PC-9 (cell line): ENCODE results near the gene SCAMP3.

Experiments used
- EZH2 ChIP-seq: fragments of 200-600 bp; sonication (generic); IDR thresholded peaks from 2 replicates; pipeline ENCODE4 v1.8.0; 2017; ENCODE audit warnings: antibody characterized with exemption, low read depth
- TF ChIP-seq, protein P1 (sequence below): fragments of 200-600 bp; sonication (generic); conservative IDR thresholded peaks from 2 replicates; pipeline ENCODE4 v1.6.1; 2017; ENCODE audit warnings: mixed run types, antibody characterized with exemption, mild to moderate bottlenecking, moderate library complexity

DNA sequence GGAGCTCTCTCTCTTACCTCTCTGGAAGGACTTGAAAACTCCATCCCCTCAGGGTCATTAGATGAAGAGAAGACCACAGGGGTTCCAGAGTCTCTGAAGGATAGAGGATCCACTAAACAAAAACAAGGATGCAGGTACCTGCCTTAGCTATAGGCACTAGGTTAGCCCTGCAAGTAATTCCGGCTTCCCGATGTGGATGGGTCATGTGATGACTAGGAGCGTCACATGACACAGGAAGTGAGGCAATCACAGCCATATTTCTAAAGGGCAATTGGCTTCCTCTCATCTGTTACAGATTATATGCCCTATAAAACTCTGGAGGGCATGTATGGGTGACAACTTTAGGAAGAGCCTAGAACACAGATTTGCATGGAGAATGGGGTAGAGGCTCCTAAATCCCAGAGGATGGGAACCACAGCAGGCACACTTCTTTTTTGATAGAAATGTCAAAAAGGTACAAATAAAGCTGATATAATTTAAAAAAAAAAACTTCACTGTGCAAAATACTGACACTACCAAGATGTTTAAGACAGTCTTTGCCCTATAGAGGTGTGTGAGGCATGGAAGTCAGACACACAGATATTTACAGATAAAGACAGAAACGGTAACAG, 21.0 kb downstream of the SCAMP3 start:
- TF ChIP-seq EZH2, result no peak
- TF ChIP-seq, protein P1, sequence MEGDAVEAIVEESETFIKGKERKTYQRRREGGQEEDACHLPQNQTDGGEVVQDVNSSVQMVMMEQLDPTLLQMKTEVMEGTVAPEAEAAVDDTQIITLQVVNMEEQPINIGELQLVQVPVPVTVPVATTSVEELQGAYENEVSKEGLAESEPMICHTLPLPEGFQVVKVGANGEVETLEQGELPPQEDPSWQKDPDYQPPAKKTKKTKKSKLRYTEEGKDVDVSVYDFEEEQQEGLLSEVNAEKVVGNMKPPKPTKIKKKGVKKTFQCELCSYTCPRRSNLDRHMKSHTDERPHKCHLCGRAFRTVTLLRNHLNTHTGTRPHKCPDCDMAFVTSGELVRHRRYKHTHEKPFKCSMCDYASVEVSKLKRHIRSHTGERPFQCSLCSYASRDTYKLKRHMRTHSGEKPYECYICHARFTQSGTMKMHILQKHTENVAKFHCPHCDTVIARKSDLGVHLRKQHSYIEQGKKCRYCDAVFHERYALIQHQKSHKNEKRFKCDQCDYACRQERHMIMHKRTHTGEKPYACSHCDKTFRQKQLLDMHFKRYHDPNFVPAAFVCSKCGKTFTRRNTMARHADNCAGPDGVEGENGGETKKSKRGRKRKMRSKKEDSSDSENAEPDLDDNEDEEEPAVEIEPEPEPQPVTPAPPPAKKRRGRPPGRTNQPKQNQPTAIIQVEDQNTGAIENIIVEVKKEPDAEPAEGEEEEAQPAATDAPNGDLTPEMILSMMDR, result no peak
